Mammary microvascular endothelial cell (primary cell): Measurements from ENCODE around the gene PTPN21. TPM values are rescaled to one million over a fixed set of nuclear protein-coding genes. Genes with fewer than 3 reads are reported as not detected.

Source experiments
- total RNA-seq: library from RNA; depleted of rRNA; stranded (reverse); fragments of >200 nt; gene quantifications from 2 replicates; pipeline ENCODE4 v1.2.3, GENCODE V29; 2015

PTPN21 gene
- 4.9 and 7.0 TPM in 2 replicates for total RNA-seq

DNA sequence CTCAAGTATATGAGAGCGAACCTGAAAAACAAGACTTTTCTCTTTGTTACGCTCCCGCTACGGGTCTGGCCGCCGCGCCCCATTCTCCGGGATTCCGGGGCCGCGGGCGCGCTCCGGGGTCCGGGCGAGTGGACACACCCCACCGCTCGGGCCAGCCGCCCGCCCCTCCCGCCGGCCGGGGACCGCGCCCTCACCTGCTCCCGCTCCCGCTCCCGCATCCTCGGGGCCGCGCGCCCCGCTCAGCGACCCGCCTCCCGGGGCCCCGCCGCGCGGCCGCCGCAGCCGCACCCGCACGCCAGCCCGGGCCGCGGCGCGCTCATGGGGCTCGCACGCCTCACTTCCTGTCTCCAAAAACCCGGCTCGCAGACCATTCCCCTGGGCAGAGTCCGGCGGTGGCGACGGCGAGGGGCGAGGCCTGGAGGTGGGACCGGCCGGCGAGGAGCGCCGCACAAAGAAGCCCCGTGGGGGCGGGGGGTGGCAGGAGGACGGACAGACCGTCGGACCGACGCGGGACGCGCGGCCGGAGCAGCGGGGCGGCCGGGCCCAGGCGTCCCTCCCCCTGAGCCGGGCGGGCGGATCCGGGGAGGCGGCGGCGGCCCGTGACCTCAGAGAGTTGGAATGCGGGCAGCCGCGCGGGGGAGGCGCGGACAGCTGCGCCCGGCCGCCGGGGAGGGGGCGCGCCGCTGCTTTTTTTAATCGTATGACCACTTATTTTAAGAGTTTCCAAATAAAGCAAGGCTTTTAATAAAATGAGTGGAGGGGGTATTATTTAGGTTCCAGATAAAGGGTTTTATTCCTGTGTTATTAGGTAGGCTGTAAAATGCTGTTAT, at the start of gene PTPN21:
Gene PTPN21 (minus strand): TSS at position 551 of the 830 bp plus-strand sequence. CDS start 4,590 bp downstream, outside the sequence.

DNA sequence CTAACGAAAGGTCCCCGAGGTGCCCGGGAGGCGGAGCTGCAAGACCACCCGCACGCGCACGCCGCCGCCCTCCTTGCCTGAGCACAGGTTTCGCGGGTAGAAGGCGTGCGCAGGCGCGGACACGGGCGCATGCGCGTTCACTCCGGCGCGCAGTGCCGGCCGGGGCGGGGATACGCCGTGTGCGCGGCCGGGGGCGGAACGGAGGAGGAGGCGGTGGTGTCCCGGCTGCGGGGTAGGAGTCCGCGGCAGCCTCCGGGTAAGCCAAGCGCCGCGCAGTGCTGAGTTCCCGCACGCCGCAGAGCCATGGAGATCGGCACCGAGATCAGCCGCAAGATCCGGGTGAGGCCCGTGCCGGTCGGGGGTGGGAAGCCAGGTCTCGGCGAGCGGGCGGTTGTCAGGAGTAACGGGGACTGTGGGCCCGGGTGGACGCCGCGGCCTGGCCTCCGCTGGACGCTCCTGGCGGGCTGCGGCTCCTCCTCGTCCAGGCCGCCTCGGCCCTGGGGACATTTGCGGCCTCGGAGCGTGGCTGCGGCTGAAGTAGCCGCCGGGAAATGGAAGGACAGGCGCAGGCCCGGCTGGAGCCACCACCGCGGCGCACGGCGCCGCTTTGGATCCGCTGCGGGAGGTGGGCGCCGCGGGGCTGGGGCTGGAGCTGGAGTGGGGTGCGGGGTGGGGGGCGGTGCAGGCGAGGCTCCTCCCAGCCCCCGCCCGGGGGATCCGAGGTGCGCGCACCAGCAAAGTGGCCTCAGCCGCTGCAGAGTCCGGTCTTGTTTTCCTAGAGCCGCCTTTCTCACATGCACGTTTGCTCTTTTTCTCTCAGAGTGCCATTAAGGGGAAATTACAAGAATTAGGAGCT, 8.3 kb upstream of the PTPN21 start, which contains the start of gene ZC3H14:
Gene ZC3H14 (plus strand): TSS at position 207 of the 856 bp plus-strand sequence. CDS start 97 bp downstream, at position 304.

Other genes with a start within 250 kb of the PTPN21 start
- not detected in 2 replicates for gene KCNK10, start 231.7 kb downstream of the PTPN21 start, total RNA-seq
- 5.6 and 6.0 TPM in 2 replicates for gene SPATA7, start 169.3 kb downstream of the PTPN21 start, total RNA-seq
- 46.0 and 50.5 TPM in 2 replicates for gene ZC3H14, start 8.0 kb upstream of the PTPN21 start, total RNA-seq
- 0.05 and 0.13 TPM in 2 replicates for gene EML5, start 237.9 kb upstream of the PTPN21 start, total RNA-seq